ENCODE data around the gene P2RY6.

- TF ChIP-seq CTCF (IDR thresholded peaks at IDR 0.05) (peak; percentile 29; the same call in 1 of the 2 replicates), ZFX (IDR thresholded peaks at IDR 0.05; ENCODE audit: borderline replicate concordance) (no peak)
Observed at GRCh38 chr11:73252577-73253191, 19.5 kb upstream of the P2RY6 start.
